Glomerular visceral epithelial cell (primary cell): ENCODE results near the gene ARFIP2.
"Not testable (repeated sequence)": the region's sequence is repeated elsewhere in the genome, so short reads cannot be mapped to it uniquely, and the experiment has no call there.

Experiments used
- DNase-seq: peaks from one replicate; pipeline ENCODE4 v3.0.0-alpha.2; 2016; ENCODE audit errors: extremely low spot score

Gene ARFIP2, protein sequence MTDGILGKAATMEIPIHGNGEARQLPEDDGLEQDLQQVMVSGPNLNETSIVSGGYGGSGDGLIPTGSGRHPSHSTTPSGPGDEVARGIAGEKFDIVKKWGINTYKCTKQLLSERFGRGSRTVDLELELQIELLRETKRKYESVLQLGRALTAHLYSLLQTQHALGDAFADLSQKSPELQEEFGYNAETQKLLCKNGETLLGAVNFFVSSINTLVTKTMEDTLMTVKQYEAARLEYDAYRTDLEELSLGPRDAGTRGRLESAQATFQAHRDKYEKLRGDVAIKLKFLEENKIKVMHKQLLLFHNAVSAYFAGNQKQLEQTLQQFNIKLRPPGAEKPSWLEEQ

DNA sequence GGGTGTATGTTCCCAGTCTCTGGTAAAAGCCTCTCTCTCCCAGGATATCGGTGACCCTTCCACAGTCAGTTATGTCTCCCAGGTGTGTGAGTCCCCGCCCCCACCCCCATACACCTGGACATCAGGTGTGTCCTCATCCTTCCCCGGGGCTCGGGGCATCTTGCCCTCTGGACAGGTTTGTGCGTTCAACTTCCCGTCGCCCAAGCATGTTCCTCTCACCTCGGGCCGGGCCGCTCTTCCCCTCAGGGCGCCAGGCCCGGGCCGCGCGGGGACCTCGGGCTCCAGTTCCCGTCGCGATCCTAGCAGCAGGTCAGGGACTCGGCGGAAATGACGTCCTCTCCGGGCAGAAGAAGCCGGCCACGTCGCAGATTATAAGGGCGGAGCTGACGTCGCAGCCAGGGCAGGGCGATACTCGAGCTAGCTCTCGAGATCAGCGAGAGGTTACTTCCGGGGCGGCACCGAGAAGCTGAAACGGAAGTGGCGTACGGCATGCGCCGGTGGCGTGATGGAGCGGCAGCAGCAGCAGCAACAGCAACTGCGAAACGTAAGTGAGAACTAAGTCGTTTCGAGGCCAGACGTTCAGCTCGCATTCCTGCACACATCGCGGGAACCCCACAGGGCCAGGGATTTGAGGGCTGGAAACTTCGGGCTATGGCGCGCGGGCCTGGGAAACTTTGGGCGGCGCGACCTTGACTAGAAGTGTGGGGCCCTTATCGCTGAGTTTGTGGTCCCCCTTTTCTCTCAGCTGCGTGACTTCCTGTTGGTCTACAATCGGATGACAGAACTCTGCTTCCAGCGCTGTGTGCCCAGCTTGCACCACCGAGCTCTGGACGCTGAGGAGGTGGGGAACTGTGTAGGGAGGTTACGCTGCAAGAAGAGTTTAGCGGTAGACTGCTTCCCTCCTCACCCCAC is at the start of gene ARFIP2, which contains the start of gene TIMM10B:
Gene ARFIP2, minus strand, starts transcription at position 320 of the 912 bp plus-strand sequence. CDS start 910 bp downstream, outside the sequence.
Gene TIMM10B, plus strand, starts transcription at position 490 of the 912 bp plus-strand sequence. Its CDS starts 16 bp downstream, at position 506.
- peak; percentile 96 for DNase-seq

DNA sequence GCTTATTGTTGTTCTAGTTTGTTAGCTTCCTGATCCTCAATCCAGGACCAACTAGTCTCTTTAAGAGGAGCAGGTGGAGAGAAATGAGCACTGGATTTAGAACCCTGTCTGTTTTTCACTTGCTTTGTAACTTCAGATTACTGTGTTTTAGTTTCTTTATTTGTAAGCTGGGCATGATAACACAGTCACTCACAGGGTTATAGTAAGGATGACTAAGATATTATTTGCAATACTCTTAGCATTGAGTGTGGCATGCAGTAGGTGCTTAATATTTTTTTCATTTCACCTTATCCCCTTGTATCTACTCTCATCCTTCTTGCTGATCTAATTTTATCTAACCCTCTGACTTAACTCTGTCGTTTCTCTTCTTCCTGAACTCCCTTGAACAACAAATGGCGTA is 49.7 kb upstream of the ARFIP2 start:
- no peak for DNase-seq

DNA sequence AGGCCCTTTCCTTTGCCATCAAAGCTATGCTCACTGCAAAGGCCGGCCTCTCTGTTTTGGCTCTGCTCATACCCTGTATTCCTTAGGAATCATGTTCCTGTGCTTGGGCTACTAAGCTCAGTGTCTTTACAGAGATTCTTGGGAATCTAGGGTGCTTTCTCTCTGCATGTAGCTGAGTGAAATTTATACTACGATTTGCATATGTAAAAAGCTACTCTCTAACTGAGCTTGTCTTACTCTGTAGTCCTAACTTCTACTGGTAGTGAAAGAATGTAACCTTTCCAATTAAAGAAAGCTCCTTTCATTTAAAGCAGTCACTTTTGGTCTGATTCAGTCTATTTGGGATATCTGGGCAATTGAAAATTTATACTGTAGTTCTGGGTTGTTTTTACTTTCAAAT is 48.1 kb upstream of the ARFIP2 start:
- no peak for DNase-seq

DNA sequence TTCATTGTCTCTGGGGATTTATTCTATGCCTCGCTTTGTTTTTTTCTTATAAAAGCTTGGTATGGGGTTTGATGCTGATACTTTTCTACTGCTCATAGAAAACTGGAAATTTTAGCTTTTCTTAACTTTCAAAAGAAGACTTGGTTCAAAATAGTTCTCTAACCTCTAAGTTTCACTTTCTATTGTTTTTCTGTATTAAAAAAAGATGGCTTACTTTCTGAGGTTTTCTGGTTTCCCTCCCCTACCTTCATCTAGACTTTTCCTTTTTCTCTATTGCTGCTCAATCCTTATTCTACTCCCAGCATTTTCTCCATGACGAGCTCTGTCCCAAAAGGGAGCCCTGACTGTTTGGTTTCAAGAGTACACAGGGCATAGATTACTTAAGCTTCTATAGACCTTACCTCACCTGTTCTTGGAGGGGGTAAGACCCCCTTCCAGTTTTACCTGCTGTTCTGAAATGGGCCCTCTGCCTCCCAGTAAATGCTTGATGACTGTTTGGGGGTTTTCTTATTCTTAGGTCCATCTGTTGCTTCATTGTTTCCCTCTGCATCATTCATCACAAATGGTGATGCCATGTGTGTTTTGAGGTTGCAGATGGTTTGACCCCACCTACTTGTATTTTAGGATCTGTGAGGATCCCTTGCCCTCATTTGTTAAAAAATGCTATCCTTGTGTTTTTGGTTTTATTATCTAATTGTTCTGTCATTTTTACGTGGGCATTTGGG is 45.4 kb upstream of the ARFIP2 start:
- no peak for DNase-seq

DNA sequence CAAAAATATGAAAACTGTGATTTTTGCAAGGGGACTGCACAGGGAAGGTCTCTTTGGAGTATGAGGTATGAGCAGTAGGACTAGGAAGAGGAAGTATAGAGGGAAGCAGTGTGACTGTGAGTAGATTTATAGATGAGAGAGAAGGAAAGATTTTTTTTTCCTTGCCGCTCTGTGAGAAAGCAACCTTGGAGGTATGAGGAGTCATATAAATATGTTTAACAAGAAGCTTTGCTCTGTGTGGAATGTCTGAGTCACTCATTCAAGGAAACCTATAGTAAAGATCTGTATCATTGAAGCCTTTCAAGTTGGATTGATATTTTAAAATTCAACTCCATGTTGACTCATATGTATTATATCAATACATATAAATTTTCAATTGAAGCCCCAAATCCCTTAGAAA is 42.1 kb upstream of the ARFIP2 start:
- peak; percentile 21 for DNase-seq

DNA sequence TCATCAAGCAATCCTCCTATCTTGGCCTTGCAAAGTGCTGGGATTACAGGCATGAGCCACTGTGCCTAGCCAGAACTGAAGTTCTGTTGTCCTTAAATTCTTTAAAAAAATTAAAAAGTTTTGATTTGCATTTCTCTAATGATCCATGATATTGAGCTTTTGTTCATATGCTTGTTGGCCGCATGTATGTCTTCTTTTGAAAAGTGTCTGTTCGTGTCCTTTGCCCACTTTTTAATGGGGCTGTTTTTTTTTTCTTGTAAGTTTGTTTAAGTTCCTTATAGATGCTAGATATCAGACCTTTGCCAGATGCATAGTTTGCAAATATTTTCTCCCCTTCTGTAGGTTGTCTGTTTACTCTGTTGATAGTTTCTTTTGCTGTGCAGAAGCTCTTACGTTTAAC is 40.8 kb upstream of the ARFIP2 start:
- DNase-seq, result not testable (repeated sequence)

DNA sequence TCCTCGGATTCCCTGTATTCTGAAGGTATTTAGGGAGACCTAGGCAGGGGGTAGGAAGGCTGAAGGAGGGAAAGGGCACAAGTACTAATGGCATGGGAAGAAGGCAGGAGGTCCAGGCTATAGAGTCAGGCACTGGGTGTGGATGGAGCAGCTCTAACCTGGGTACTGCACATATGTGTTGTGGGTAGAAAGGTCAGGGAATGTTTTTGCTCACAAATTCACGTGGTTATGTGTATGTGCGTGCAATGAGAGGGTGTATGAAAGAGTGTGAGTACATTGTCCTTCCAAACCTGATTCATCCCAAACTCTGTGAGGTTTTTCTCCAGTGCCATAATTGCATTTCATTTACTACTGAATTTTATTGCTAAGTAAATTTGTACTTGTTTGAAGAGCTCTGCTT is 39.1 kb upstream of the ARFIP2 start:
- DNase-seq, result no peak

DNA sequence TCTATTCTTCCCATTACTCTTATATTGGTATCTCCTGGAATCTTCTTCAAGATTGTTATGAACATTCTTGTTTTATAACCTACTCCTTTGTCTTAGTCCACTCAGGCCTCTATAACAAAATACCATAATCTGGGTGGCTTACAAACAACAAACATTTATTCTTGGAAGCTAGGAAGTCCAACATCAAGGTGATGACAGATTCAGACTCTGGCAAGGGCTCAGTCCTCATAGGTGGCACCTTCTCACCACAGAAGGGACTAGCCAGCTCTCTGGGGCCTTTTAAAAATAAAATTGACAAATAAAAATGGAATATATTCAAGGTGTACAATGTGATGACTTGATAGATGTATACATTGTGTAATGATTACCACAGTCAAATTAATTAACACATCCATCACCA is 35.7 kb upstream of the ARFIP2 start:
- DNase-seq, result no peak

DNA sequence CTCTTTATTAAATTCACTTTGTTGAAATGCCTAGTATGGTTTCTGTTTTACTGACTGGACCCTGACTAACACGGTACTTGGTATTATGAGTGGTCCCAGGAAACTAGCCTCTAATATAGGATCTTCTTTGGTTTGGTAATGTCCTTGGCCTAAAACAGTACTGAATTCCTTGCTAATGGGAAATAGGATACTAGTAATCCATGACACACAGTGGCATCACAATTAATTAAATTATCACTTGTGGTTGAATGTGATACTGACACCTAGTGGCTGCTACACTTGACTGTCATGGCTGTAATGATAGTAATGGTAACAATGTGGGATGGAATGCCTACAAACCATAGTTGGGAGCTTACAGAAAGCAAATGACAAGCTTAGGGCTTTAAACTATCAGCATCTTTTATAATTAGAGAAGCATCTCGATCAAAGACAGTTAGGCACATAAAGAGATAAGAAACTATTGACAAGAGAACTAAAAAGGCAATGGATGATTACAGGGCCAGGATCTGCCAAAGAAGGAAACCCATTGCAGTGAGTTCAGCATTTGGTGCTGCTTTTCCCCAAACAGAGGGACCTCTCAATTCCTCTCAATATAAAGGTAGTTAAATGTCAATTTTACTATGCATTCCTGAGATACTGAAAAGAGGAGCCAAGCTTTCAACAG is 24.6 kb upstream of the ARFIP2 start:
- DNase-seq, result peak; percentile 34

DNA sequence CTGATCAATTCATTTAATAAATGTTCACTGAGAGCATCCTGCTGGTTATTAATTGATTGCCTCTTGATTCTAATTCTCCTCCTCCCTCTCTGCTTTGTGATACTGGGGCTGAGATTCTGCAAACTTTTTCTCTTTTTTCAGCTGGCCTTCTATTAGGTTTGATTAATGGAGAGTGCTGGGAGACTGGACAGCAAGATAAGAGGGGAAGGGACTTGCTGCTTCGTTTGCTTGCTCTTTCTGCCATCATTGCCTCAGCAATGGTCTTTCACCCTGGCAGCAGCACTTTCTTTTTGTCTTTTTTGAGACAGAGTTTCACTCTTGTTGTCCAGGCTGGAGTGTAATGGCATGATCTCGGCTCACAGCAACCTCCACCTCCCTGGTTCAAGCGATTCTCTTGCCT is 23.0 kb upstream of the ARFIP2 start:
- no peak for DNase-seq

DNA sequence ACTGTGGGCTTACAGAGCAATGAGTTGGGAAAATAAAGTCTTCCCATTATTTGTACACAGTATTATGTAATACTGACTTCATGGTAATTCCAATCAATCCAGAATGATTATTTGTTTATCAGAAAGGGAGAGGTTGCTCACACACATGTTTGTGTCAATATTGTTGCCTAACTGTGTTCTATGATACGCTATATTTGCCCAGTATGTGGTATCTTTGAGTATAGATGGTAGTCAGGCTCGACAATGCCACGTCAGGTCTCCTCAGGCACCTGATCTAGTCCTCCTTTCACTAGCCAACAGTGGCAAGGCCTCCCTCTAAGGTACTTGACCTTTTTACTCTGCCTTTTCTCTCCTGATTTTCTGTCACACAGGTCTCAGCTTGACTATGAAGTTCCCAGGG is 21.3 kb upstream of the ARFIP2 start:
- DNase-seq, result no peak

DNA sequence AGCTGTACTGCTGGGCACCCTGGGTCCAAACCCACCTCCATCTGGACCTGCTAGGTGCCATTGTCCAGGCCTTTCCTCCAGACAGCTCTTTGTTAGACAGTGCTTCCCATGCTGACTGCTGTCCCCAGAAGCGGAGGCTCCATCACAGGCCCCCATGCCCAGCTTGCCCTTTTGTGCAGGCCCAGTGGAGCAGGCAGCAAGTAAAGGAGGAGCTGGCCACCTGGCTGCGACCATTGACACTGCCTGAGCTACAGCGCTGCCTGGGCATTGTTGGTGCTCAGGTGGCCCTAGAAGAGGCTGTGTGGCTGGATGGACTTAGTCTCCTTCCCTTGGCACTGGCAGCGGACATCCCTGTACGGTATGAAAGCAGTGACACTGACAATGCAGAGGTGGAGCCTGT is 17.4 kb upstream of the ARFIP2 start:
- no peak for DNase-seq

DNA sequence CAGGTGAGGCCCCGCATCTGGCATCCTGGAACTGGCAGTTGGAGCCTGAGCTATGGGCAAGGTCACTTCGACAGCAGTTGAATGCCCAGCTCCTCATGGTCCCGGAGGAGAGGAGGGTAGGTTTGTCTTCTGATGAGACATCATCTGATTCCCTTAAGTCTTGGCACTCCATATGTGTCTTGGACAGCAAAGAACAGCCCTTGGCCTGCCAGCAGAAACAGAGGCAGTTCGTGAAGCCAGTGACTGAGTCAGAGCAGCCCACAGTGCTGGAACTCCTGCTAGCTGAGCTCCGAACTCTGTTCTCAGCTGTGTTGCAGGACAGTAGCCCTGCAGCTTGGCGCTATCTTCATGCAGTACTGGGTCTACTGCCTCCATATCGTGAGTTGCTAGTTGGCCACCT is 17.0 kb upstream of the ARFIP2 start:
- DNase-seq, result no peak

DNA sequence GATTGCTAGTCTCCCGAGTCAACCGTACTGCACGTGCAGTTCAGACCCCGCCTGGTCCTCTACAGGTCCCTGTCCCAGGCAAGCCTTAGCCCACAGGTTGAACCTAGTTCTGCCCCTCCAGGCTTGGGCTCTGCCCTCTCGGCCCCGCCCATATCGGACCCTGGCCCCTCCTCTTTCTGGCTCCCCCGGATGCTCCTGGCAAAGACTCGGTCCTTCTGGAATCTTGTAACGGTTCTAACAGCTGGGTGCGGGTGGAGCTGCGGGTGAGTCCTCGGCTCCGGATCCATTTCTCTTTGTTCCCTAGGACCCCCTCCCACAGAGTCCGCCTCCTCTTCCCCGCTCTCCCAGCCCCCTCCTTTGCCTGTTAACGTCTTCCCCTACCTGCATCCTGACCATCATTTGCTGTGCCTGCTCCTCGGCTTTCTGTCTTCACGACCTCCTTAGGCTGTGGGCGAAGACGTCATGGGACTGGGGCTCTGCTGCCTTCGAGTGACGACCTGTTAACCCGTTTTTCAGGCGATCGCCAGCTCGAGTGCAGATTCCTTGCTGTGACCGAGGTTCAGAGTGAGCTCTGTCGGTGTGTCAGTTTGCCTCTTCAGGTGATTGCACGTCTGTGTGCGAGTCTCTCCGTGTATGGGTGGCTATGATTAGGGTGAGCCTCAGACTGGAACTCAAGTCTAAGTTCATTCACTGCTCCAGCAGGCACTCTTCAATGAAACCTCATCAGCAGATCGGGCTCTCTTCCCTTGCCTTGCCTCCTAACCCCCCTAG is 16.1 kb upstream of the ARFIP2 start, which contains the start of gene DNHD1:
Gene DNHD1, plus strand, starts transcription at position 212 of the 771 bp plus-strand sequence. CDS start 936 bp downstream, outside the sequence.
- DNase-seq, result no peak

DNA sequence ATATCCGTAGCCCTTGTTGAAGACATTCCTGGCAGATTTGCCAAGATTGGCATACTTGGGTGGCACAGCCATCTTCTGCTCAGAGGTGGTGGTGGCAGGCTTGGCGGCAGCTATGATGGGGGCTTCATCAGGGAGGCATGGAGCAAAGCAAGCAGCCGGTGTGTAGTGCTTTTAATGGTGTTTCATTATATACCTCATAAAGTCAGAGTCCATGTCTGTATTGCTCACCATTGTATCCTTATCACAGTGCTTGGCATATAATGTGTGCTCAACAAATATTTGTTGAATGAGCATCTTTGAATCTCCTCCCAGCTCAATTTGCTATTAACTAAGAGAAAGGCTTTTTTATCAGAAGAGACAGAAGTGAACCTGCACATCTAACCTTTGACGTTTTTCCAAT is 8.2 kb upstream of the ARFIP2 start:
- DNase-seq, result no peak

DNA sequence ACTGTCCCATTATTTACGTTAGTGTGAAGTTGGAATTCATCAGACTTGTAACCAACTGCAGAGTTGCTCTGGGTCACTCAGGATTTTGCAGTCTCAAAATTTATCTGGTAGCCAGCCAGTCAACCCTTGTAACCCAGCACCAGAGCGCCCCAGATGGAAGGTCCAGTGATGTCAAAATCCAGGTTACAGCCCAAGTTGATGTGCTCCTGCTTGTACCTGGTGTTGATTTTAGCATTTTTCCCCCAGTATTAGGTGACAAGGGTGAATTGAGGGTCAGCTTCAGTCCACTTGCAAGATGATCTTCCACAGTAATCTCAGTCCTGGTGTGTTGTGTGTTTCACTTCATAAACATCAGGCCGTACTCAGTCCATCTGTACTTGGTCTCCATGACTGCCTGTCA is 7.7 kb upstream of the ARFIP2 start:
- no peak for DNase-seq

DNA sequence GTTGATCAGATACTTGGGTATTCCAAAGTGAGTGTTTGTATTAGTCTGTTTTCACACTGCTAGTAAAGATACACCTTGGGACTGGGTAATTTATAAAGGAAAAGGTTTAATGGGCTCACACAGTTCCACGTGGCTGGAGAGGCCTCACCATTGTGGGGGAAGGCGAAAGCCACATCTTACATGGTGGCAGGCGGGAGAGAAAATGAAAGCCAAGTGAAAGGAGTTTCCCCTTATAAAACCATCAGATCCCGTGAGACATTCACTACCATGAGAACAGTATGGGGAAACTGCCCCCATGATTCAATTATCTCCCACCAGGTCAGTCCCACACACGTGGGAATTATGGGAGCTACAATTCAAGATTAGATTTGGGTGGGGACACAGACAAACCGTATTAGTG is 7.2 kb upstream of the ARFIP2 start:
- DNase-seq, result no peak

DNA sequence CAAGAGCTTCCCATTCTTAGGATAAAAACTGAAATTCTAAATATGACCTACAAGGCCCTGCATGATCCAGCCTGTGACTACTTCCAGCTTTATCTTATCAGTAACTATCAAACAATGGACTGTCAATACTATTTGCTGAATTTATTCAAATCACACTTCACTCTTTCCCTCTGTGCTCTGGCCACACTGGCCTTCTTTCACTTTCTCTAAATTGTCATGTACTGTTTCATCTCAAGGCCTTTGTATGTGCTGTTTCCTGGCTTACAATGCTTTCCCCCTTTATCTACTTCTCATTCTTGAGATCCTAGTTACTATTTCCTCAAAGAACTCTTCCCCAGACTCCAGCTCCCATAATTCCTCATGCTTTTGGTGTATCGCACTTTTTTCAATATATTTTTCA is 5.8 kb upstream of the ARFIP2 start:
- no peak for DNase-seq

DNA sequence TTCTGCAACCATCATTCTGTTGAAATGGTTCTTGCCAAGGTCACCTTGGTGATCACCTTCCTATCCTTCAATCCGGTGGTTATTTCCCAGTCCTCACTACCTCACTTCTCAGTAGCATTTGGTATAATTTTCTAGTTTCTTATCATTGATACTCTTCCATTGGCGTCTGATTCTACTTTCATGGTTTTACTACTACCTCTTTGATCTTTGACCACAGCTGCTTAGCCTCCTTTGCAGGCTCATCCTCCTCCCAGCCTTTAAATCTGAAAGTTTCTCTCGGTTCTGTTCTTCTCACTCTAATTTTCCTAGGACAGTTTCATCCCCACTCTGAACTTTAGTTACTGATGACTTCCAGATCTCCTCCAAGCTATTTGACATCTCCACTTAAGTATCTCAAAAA is 5.1 kb upstream of the ARFIP2 start:
- DNase-seq, result no peak

DNA sequence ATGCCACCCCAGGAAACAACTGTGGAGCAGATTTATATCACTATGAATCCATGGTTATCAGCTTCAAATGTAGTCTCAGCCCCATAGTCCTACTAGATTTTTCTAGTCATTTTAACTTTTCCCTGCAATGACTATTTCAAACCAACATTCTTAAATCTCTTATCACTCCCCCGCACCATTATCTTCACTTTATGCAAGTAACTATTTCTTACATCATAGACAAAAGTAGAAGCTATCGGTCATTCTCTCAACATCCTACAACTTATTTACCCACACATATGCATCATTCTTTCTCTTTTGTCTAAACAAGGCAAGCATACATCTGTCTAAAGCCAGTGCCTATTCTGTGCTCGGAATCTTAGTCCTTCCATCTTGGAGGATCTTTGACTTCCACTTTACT is 4.5 kb upstream of the ARFIP2 start:
- no peak for DNase-seq

DNA sequence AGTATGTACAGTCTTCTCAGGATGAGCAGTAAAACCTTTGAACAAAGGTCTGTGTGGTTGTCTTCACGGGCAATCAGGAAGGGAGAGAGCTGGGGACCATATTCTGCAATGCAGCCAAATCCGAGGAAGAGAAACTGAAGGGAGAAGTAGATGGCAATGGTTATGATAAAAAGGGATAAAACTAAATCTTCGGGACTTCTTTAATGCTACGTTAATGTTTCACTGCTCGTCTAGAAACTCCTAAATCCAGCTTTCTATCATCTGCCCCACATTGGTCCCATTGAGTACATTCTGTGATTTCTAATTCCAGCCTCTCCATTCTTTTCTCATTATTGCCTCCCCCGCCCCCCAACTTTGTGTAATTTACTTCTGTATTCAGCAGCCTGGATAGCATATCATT is 1.9 kb upstream of the ARFIP2 start:
- DNase-seq, result no peak
